Measurements from ENCODE around the gene MERTK.

Gene MERTK

DNA sequence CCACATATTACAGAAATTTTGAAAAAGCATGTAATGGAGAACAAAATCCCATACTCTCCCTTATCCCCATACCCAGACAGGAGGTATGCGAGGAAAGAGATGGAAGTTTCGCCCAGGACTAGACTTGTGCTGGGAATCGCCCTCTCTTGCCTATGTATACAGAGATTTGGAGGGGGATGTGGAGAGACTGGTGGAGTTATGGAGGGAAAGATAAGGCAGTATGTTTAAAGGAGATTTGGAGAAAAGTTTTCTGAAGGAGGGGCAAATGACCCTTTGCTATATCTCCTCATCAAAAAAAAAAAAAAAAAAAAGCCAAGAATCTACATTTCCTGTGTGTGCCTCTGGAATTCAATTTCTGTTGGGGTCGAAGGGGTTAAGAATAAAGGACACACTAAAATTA, 75.3 kb downstream of the MERTK start:
- in situ Hi-C loops (cut with MboI; ENCODE audit: low sequenced_read_pairs): no loop called here

GRCh38 chr2:111975053-111975552, 76.7 kb downstream of the MERTK start:
- in situ Hi-C loops (cut with MboI; ENCODE audit: low sequenced_read_pairs): no loop called here

DNA sequence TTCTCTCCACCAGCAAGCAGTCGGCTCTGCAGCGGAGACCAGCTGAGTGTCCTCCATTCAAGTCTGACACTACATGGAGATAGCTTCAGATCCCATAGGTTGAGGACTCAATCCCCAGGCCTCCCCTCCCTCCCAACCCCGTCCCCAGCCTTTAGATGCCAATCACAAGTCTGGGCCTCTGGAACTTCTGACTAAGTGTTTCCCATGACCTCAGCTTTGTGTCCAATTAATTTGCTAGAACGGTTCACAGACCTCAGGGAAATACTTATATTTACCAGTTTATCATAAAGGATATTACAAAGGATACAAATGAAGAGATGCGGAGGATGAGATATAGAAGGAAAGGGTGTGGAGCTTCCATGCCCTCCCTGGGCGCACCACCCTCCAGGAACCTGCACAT, 77.4 kb downstream of the MERTK start:
- in situ Hi-C loops (cut with MboI; ENCODE audit: low sequenced_read_pairs): no loop called here

- in situ Hi-C loops (cut with MboI; ENCODE audit: low sequenced_read_pairs): no loop called here
These were observed 78.8 kb downstream of the MERTK start for GRCh38 chr2:111977240-111977639.

DNA sequence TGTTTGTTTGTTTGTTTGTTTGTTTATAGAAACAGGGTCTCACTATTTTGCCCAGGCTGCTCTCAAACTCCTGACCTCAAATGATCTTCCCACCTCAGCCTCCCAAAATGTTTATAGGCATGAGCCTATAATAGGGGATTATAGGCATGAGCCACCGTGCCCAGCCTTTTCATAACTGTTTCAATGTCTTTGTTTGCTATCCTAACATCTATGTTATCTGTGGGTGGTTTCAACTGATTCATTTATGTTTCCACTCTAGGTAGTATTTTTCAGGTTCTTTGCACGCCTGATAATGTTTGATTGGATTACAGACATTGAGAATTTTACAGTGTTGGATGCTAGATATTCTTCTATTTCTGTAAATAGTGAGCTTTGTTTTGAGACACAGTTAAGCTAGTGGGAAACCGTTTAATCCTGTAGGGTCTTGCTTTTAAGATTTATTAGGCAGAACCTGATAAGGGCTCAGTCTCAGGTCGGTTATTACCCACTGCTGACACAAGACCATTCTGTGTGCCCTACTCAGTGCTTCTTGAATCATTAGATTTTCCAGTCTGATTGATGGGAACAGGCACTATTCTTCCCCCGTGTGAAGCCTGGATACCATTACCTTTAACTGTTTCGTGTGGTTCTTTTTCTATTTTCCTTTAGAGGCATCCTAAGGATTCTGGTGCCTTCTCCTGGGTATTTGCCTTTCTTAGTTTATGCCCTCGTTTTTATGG, 80.2 kb downstream of the MERTK start:
- in situ Hi-C loops (cut with MboI; ENCODE audit: low sequenced_read_pairs): no loop called here

DNA sequence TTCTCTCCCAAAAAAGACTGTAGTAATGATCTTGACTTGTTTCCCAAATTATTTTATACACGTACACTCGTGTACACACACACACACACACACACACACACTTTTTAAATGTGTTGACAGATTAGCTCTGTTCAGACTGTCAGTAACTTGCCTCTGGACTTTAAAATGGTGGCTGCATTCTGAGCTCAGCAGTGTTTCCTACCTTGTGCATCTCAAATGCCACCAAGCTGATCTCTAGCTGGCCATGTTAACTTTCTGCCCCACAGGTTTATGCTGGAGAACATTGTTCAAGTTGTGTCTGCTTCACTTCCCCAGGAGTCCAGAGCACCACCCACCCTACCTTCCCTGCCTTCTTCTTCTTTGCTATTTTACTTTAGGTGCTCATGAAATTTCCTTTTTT, 83.3 kb downstream of the MERTK start:
- in situ Hi-C loops (cut with MboI; ENCODE audit: low sequenced_read_pairs): no loop called here

DNA sequence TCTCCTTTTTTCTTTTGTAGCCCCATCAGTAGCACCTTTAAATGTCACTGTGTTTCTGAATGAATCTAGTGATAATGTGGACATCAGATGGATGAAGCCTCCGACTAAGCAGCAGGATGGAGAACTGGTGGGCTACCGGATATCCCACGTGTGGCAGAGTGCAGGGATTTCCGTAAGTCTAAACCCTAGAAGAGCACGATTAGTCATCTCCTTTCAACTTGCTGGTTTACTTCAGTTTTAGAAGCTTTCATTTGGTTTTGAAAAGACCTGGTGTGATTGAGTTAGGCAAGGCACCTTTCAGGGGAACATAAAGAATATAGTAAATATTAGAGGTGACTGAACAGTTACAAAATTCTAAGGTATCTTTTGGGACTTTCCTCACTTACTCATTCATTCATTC, 84.4 kb downstream of the MERTK start:
- in situ Hi-C loops (cut with MboI; ENCODE audit: low sequenced_read_pairs): no loop called here

GRCh38 chr2:111983478-111984212, 85.2 kb downstream of the MERTK start:
- in situ Hi-C loops (cut with MboI; ENCODE audit: low sequenced_read_pairs): no loop called here

DNA sequence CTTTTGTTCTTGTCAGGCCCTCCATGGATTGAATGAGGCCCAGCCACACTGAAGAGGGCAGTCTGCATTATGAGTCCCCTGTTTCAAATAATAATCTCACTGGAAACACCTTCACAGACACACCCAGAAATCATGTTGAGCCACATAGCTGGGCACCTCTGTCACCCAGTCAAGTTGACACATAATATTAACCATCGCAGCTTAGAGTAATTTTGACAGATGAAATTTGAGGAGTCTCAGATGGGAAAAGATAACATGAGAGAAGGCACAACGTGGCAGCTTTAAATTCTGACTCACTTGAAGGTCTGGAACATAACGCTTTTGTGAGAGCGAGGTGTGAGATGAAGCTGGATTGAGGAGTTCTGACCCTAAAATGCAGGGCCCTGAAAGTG, 85.8 kb downstream of the MERTK start:
- in situ Hi-C loops (cut with MboI; ENCODE audit: low sequenced_read_pairs): no loop called here

- in situ Hi-C loops (cut with MboI; ENCODE audit: low sequenced_read_pairs): no loop called here
These were observed 87.1 kb downstream of the MERTK start for GRCh38 chr2:111985514-111985913.

- in situ Hi-C loops (cut with MboI; ENCODE audit: low sequenced_read_pairs): no loop called here
These were observed 87.9 kb downstream of the MERTK start for GRCh38 chr2:111986116-111986900.

DNA sequence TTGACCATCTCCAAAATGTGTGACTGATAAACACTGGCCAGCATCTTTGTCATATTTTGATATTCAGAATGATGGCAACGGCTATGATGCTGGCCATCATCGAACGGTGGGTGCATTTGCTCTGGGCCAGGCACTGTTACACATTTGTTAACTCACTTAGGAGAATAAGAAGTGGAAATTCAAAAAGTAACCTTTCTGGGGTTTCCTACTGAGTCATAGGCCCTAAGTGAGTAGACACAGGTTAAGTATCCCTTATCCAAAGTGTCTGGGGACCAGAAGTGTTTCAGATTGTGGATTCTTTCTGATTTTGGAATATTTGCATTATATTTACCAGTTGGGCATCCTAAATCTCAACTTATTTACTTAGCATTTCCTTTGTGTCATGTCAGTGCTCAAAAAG, 92.0 kb downstream of the MERTK start:
- in situ Hi-C loops (cut with MboI; ENCODE audit: low sequenced_read_pairs): no loop called here

DNA sequence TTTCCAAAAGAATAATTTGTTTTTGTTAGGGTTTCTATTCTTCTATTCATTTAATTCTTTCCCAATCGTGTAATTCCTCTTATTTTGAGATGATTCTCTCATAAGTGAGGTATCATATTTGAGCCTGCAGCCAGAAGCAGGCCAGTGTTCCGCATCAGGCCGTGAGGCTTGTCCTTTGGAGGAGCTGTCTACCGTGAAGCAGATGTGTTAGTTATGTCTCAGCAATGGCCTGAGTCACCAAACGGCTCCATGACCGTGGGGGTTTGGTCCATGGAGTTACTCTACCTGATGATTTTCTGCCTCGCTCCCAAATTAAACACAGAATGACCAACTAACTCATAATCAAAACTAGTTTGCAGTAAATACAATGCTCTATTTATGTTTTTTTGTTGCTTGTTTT, 92.4 kb downstream of the MERTK start:
- in situ Hi-C loops (cut with MboI; ENCODE audit: low sequenced_read_pairs): no loop called here

DNA sequence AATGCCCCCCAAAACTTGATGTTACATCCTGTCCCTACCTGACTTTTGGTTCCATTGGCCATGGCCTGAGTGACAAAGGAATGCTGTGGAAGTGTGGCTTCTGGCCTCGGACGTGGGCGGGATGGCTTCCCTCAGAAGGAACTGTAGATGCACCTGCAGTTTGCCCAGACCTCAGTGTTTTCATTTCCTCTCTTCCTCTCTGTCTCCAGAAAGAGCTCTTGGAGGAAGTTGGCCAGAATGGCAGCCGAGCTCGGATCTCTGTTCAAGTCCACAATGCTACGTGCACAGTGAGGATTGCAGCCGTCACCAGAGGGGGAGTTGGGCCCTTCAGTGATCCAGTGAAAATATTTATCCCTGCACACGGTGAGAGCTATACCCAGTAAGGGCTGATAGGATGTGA, 95.6 kb downstream of the MERTK start:
- in situ Hi-C loops (cut with MboI; ENCODE audit: low sequenced_read_pairs): no loop called here

DNA sequence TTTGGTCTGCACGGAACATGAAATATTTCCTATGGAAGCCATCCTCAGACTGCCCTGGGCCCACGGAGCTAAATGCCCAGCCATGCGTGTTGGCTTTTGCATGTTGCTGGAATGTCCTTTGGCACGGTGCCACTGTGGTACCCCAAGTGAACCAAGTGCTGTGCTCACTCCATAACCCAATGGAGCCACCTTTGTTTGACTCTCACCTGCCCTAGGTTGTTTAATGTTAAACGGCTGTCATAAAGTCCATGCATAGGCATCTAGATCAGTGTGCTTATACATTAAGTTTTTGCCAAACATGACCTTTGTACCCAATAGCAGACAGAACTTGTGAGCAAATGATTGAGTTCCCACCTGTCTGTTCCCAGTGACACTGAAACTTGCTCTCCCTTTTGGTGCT, 96.7 kb downstream of the MERTK start:
- in situ Hi-C loops (cut with MboI; ENCODE audit: low sequenced_read_pairs): no loop called here

DNA sequence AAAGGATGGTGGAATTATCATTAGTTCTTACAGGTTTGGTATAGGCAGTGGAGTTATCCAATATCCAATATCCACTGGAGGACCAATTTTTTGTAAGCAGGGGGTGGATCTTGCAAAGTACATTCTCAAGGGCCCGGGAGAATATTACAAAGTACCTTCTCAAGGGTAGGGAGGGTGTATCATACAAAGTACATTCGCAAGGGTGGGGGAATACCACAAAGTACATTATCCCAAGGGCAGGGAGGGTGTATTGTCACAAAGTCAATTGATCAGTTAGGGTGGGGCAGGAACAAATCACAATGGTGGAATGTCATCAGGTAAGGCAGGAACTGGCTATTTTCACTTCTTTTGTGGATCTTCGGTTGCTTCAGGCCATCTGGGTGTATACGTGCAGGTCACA, 101.4 kb downstream of the MERTK start:
- in situ Hi-C loops (cut with MboI; ENCODE audit: low sequenced_read_pairs): no loop called here

DNA sequence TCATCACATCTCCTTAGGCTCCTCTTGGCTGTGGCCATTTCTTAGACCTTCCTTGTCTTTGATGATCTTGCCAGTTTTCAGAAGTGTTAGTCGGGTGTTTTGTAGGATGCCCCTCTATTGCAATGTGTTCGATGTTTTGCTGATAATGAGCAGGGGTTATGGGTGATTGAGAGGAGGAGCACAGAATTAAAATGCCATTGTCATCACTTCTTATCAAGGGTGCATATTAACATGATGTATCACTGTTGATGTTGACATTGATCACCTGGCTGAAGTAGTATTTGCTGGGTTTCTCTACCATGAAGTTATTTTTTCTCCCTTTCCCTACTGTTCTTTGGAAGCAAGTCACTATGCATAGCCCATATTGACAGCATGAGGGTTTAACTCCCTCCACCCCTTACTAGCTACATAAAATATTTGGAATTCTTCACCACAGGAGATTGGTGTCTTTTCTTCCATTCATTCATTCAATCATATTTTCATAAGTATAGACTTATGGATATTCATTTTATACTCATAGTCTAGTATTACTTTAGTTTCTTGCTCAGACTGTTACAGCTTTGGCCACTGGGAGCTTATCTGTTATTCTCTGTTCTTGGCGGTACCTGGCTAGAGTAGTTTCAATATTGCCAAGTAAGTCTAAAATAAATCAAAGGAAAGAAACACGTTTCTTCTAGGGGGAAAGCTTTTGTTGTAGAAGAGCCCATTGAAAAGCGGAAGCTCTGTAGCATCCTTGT, 102.2 kb downstream of the MERTK start:
- in situ Hi-C loops (cut with MboI; ENCODE audit: low sequenced_read_pairs): no loop called here

- in situ Hi-C loops (cut with MboI; ENCODE audit: low sequenced_read_pairs): no loop called here
These were observed 102.8 kb downstream of the MERTK start for GRCh38 chr2:112001136-112001715.

DNA sequence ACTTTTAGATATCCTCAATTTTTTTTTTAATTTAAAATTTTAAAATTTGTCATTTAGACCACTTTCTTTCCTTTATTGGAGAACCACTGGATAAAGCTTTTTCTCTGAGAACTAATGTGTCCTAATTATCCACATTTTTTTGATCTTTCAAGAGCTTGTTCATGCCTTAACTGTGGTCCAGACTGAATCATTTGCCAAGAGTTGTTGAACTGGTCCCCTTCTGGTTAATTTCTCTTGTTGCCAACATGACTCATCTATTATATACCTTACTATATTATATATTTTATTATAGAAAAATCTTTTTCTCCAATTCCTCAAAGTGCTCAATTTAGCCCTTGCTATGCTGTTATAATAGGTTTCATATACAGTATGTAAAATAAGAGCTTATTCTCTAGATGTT, 103.5 kb downstream of the MERTK start:
- in situ Hi-C loops (cut with MboI; ENCODE audit: low sequenced_read_pairs): no loop called here

- in situ Hi-C loops (cut with MboI; ENCODE audit: low sequenced_read_pairs): no loop called here
These were observed 105.3 kb downstream of the MERTK start for GRCh38 chr2:112003576-112004252.
